Measurements from ENCODE around the gene NPTN. TPM values are rescaled to one million over a fixed set of nuclear protein-coding genes. Genes with fewer than 3 reads are reported as not detected.

NPTN gene
- total RNA-seq, 1 donor from 2014 or later, result 43.3 TPM

Other genes with a start within 250 kb of the NPTN start
- not detected for gene REC114, start 190.2 kb downstream of the NPTN start, total RNA-seq
- gene CD276, start 51.0 kb upstream of the NPTN start, total RNA-seq, result 40.7 TPM
- gene INSYN1, start 120.0 kb upstream of the NPTN start, total RNA-seq, result 2.1 TPM
- not detected for gene TBC1D21, start 240.2 kb upstream of the NPTN start, total RNA-seq

Measured in skeletal muscle tissue (tissue), 1 donor.